GM19468 (cell line): Measurements from ENCODE around the gene TEN1.
"Not testable (repeated sequence)": the region's sequence is repeated elsewhere in the genome, so short reads cannot be mapped to it uniquely, and the experiment has no call there.

Experiments
- ATAC-seq: cut with Tn5 transposase; IDR thresholded peaks from one replicate; pipeline ENCODE4 v1.9.1; 2021; ENCODE audit warnings: mild to moderate bottlenecking, moderate library complexity, moderate number of reproducible peaks; ENCODE audit not compliant: unreplicated experiment; ENCODE audit errors: extremely low read depth

The TEN1 gene

GRCh38 chr17:76022973-76023899 is 44.2 kb downstream of the TEN1 start:
- ATAC-seq: no peak

- ATAC-seq: no peak
Observed at GRCh38 chr17:76023900-76024237, 44.8 kb downstream of the TEN1 start.

- no peak for ATAC-seq
Observed at GRCh38 chr17:76024353-76024752, 45.3 kb downstream of the TEN1 start.

DNA sequence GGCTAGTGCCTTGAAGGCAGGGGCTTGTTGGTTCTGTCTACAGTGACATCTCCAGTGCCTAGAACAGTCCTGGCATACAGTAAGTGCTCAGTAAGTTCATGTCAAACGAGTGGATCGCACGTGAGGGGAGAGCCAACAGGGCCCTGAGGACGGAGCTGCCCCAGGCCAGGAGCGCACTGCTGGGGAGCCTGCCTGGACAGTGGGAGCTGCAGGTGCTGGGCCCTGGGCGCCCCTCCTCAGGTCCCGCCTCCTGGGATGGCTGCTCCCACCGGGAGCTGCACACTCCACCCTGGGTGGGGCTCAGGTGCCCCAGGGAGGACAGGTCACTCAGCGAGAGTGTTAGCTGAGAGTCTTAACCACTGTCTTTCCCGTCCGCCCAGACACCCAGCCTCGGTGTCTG is 46.3 kb downstream of the TEN1 start:
- ATAC-seq: no peak

DNA sequence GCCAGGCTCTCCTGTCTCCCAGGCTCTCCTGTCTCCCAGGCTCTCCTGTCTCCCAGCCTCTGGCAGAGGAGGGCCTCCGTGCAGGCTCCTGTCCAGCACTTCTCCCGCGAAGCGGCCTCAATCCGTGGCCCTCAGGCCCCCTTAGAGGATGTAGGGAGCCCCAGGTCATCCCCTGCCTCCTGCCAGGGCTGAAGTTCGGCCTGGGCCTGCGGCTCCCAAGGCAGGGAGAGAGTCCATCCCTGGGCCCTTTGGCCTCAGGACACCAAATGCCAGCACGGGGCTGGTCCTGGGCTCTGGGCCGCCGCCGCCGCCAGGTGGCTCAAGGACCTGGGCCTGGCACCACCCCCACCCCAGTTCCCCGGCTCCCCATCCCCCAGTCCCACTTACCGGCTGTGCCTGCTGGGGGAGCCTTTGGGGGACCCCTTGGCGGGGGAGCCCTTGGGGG is 47.7 kb downstream of the TEN1 start:
- ATAC-seq: no peak

- no peak for ATAC-seq
Observed at GRCh38 chr17:76027159-76027839, 48.3 kb downstream of the TEN1 start, which contains the start of gene EVPL. Gene EVPL, minus strand, starts transcription at chr17:76027306. Its CDS starts 108 bp downstream, at chr17:76027198.

- no peak for ATAC-seq
Observed at GRCh38 chr17:76032073-76032779, 53.2 kb downstream of the TEN1 start.

- no peak for ATAC-seq
Observed at GRCh38 chr17:76032780-76033108, 53.7 kb downstream of the TEN1 start.

DNA sequence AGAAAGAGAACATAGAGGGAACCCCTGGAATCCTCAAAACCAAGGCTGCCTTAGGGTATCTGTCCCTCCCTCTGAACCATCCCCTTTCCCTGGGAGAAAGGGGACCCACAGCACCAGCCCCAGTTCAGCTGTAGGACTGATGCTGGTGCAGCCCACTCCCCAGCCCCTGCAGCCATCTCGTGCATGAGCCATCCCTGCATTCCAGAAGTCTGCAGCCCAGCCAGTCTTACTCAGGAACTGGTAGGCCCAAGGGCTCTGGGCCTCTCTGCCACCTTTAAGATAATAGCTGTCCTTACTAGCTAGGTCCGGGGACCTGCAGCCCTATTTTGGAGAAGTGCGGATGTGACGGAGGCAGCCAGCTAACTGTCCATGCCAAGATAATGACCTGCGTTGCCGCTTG is 54.1 kb downstream of the TEN1 start:
- ATAC-seq: no peak

DNA sequence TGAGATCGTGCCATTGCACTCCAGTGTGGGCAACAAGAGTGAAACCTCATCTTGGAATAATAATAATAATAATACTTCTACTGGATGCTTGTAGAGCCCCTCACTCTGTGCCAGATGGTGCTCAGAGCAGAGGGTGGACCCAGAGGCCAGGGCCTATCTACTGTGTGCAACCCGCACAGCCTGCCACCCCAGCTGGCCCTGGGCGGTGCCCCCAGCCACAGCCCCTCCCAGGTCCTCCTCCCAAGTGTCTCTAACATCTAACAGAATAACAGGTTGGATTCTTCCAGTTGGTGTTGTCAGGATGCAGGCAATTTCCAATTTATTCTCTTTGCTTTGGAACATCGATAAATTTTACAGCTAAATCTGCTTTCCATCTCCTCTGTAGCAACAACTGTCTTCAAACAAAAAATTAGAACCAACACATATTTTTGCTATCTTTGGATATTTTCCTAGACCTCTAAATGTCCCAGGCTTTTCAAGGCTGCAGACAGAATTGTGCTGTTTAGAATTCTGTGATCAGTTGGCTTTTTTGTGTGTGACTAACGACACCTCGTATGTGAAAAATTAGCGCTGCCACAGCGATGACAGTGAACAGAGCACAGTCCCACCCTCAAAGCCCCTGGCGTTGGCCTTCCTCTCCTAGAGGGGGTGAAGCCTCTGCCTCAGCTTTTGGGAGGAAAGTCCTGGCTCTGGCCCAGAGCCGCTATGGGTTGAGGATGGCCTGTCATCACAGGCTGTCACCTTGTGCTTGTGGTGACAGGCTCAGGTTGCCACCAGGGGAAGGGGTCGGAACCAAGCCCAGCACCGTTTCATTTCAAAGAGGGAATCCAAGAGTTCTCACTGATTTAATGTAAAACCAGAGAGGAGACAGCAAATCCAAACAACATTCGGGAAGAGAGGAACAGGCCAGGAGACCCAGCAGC is 55.6 kb downstream of the TEN1 start:
- no peak for ATAC-seq

DNA sequence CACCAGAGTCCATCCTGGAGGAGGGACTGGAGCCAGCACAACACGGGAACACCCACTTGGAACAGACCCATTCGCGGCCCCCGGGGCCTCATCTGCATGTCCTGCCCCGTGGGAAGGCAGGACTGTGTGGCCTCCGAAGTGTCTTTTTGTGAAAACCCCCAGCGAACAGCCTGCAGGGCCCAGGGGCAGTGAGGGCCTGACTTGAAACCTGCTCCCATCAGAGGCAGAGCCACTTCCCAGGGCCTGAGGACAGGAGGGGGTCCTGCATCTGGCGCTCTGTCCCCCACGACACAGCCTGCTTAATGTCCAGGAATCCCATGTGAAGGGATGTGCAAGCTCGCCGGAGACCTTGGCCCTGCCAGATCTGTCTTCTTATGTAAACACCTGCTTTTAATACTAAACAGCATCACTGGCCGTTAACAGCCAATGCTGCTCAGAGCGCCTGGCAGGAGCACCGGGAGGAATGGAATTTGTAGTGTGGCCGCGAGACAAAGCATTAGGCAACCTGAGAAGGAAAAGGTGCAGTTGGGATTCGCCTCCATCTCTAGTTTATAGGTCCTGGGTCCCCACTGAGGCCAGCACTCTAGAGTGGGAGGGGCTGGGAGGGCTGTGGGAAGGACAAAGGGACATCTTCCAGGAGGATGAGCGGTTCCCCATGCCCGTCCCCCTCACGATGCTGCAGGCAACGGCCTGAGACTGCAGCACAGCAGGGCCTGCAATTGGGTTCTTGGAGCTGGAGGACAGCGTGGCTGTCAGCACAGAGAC is 57.6 kb downstream of the TEN1 start:
- no peak for ATAC-seq

DNA sequence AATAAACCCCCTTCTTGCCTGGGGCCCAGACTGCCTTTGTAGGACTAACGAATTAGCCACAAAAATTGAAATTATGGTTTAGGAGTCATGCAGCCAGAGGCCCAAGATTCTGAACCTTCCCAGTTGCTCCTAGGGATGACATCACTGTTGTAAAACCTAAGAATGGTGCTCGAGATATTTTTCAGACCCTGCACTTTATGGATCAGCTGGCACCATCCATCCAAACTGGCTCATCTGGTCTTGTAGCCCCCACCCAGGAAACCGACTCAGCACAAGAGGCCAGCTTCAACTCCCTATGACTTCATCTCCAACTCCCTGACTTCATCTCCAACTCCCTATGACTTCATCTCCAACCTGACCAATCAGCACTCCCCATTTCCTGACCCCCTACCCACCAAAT is 59.0 kb downstream of the TEN1 start:
- no peak for ATAC-seq

DNA sequence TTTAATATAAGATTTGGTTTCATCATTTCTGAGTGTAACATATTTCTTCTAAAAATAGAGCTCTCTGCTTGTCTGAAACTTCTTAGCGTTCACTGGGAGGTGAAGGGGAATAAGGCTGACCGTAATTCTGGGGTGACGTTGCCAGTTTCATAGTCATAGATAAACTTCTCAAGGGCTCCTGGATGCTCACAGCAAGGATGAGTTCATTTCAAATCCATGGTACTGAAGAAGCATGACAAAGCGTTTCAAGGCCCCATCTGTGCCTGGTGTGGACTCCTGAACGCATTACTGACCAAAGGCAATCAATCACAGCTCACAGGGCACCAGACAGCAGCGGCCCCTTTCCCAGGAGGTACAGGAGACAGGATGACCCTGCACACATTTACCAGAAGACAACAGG is 60.1 kb downstream of the TEN1 start:
- no peak for ATAC-seq

DNA sequence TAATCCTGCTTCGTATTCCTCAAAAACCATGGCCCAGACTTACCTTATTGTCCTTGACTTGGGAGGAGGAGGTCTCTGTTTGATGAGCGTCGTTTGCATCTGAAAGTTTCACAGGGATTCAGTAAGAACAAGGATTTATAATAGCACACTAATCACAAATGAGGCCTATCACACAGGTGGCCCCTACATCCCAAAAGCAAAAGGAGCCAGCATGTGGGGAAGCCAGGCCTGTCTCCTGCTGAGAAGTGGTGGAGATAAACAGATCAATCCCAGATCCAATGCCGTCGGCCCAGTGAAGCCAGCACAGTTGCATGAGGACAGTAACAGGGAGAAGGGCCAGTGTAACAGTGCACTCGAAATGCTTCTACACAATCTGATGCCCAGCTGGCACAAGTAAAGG is 61.3 kb downstream of the TEN1 start:
- no peak for ATAC-seq

- ATAC-seq: not testable (repeated sequence)
Observed at GRCh38 chr17:76042868-76043267, 63.8 kb downstream of the TEN1 start.

DNA sequence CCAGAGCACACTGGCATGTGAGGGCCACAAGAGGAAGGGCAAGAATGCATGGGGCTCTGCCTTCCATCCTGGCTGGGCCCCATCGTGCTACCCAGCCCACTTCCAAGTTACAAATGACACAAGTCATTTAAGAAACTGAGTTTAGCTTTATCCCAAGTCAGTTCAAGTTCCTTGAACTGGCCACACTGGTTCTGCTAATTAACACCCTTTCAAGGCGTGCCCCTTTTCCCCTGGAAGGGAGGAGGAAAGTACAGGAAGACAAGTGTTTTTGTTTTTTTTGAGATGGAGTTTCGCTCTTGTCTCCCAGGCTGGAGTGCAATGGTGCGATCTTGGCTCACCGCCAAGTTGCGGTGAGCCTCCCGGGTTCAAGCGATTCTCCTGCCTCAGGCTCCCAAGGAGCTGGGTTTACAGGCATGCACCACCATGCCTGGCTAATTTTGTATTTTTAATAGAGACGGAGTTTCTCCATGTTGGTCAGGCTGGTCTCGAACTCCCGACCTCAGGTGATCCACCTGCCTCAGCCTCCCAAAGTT is 65.5 kb downstream of the TEN1 start:
- not testable (repeated sequence) for ATAC-seq

DNA sequence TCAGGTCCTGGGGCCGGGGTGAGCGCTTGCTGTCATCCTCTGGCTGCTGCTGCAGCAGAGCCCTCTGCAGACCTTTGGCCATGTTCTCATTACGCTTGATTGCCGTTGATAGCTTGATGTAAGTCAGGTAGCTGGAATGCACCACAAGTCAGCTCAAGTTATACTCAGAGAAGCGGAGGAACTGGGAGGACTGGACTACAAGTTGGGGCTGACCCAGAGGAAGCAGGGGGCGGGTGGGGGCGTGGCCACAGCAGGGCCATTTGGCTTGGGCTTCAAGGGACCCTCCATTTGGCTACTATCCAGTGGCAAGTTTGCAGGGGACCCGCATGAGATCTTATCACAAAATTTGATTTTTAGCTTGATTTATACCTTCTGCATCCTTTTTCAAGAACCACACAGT is 67.0 kb downstream of the TEN1 start:
- ATAC-seq: no peak

GRCh38 chr17:76048025-76048605 is 69.1 kb downstream of the TEN1 start:
- ATAC-seq: no peak

DNA sequence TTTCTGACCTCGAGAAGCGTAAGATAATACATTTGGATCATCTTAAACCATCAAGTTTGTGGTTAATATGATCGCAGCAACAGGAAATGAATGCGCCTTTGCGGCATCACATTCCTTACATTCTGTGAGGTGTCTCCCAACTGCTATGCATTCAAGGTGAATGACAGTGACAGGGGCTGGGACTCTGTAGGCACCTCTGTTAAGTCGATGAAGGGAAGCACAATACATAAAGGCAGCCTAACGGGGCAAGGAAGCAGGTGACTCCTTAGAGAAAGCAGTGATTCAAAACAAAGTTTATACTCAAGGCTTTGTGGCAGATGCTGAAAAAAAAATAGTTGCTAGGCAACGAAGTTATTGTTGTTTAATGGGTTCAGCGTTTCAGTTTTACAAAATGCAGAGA is 69.7 kb downstream of the TEN1 start:
- ATAC-seq: no peak
